LNCaP clone FGC (cell line): ENCODE data around the gene RNF5.
A peak's percentile ranks its signal among the peaks of the same experiment; 100 is the strongest.

Experiments used
- DNase-seq: peaks from one replicate; pipeline ENCODE4 v3.0.0-alpha.2; 2011; ENCODE audit warnings: low read depth
- H3K4me3 ChIP-seq: 2 replicates; pipeline ENCODE4 v1.5.1; 2011; ENCODE audit warnings: mild to moderate bottlenecking, low read depth, low read length, control low read depth
- TF ChIP-seq, protein P1 (sequence below): IDR thresholded peaks from 2 replicates; pipeline ENCODE4 v1.5.1; 2012; ENCODE audit warnings: mild to moderate bottlenecking; ENCODE audit not compliant: control insufficient read depth, insufficient read depth; ENCODE audit errors: extremely low read depth

The RNF5 gene

DNA sequence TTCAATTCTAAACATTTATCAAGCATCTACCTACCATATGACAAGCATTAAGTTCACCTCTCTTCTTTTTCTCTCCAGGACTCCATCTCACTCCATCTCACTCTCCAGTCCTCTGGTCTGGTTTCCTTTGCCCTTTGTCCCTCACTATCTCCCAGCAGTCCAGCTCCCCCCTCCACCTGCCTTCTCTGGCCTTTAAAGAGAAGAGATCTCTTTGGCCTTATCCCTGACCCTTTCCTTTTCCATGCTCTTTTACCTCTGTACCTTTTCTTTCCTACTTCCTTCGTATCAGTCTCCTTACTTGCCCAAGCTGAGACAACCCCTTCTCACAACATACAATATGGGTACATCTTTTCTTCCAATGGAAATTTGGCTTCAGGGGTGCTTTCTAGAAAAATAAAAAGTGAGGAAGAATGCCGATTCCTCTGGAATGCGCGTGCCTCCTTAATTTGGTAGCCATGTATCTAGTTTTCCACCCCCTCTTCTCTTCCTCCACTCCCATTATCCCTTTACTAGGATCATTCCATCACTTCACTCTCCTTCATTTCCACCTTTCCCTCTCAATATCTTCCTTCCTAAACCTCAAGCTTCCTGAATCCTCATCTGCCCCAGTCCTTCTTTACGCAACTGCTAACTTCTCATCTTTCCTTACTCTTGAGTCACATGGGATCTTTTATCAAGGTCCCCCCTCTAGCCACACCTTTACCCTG, 1.6 kb upstream of the RNF5 start:
- no peak for DNase-seq
- peak overlapping the region; percentile 99 for H3K4me3 ChIP-seq
- TF ChIP-seq, protein P1, sequence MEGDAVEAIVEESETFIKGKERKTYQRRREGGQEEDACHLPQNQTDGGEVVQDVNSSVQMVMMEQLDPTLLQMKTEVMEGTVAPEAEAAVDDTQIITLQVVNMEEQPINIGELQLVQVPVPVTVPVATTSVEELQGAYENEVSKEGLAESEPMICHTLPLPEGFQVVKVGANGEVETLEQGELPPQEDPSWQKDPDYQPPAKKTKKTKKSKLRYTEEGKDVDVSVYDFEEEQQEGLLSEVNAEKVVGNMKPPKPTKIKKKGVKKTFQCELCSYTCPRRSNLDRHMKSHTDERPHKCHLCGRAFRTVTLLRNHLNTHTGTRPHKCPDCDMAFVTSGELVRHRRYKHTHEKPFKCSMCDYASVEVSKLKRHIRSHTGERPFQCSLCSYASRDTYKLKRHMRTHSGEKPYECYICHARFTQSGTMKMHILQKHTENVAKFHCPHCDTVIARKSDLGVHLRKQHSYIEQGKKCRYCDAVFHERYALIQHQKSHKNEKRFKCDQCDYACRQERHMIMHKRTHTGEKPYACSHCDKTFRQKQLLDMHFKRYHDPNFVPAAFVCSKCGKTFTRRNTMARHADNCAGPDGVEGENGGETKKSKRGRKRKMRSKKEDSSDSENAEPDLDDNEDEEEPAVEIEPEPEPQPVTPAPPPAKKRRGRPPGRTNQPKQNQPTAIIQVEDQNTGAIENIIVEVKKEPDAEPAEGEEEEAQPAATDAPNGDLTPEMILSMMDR: no peak

DNA sequence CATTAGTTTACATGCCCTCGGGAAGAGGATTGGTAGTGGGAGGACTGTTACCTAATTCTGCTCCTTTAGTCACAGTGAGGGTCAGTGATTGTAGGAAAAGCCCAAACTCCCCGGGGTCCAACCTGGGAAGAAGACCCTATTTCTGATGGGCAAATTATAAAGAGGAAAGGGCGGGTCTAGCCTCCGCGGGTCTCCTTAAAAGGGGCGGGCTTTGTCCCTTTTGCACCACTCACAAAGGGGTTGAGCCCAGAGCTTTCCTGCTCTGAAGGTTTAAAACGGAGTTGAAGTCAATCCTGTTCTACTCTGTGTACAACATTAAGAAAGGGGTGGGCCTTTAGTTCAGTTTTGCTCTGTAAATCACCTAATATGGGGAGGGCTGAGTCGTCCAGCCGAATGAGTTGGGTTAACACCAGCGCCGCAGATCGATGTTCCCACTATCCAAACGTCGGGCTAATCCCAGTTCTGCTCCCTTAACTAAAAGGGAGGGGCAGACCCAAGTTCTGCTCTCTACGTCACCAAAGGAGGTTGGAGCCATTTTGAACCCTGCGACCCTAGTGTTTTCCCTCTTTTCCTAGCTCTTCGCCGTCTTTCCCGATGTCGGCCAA, 920 bp upstream of the RNF5 start:
- TF ChIP-seq, protein P1: no peak
- no peak for DNase-seq
- peak overlapping the region; percentile 99 for H3K4me3 ChIP-seq

DNA sequence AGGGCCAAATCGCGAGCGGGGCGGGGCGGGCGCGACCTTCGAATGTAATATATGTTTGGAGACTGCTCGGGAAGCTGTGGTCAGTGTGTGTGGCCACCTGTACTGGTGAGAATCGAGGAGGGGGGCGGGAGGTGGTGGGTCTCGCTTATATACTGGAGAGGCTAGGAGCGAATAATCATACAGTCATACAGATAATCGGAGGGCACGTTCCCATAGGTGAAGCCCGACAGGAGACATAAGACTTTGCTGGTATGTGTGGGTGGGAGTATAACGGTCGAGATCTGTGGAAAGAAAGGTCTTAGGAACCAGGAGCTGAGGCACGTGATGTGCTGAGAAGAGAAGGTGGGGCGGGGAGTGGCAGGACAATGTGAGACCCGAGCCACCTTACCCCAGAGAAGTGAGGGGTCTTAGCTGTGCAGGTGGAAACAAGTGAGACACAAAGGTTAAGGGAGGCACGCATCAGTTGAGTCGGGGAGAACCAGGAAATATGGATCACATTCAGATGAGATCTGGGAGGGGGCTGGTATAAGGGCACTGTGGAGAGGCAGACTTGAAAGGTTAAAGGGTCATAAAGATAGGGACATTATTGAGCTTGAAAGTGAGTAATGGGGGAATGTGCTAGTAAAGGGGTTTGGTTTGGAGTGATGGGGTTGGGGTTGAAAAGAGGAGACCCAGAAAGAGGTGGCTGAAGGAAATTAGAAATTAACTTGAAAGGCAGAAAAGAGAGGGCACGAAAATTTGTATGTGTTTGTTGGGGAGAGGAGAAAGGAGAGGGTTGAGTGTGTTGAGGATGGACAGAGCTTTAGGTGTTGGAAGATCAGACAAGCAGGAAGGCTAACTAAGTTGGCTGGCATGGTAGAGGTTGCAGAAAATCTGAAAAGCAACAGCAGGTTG, 589 bp downstream of the RNF5 start:
- TF ChIP-seq, protein P1: no peak
- peak overlapping the region; percentile 99 for H3K4me3 ChIP-seq
- DNase-seq: no peak

DNA sequence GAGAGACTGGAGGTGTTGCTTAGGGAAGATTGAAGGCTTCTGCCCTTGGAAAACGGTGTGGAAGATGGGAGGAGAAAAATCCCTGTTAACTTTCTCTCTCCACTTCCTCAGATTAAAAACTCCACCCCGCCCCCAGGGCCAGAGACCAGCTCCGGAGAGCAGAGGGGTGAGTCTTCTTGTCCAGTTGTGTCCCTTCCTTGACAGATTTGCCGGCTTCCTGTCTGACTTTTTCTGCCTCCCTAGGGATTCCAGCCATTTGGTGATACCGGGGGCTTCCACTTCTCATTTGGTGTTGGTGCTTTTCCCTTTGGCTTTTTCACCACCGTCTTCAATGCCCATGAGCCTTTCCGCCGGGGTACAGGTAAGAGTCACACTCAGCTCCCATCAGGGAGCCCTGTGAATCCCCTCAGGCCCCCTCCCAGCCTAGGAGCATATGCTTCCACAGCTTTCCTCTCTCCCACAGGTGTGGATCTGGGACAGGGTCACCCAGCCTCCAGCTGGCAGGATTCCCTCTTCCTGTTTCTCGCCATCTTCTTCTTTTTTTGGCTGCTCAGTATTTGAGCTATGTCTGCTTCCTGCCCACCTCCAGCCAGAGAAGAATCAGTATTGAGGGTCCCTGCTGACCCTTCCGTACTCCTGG, 1.7 kb downstream of the RNF5 start:
- TF ChIP-seq, protein P1: no peak
- DNase-seq: no peak
- H3K4me3 ChIP-seq: no peak overlapping the region

DNA sequence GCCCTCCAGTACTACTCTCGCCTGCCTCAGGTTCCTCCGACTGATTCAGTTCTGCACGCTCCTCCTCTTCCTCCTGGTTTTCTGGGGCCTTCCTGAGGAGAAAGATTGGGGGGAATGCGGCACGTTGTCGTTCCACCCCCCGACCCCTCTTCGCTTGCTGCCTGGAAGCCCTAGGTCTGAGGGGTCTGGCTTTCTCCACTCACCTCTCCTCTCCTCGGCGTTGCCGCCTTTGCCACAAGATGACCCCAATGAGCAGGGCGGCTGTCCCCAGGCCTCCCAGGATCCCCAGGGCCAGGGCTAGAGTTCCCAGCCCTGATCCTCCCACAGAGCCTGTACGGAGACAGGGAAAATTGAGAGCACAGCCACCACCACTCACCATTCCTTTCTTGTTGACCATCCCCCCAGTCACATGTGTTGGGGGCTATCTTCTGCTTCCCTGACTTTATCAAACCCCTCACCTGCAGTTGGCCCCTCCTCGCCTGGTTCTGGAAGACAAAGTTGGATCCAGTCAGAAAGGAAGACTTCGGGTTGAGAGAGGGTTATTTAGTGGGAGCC, 3.0 kb downstream of the RNF5 start:
- no peak for DNase-seq
- no peak overlapping the region for H3K4me3 ChIP-seq
- TF ChIP-seq, protein P1: no peak

DNA sequence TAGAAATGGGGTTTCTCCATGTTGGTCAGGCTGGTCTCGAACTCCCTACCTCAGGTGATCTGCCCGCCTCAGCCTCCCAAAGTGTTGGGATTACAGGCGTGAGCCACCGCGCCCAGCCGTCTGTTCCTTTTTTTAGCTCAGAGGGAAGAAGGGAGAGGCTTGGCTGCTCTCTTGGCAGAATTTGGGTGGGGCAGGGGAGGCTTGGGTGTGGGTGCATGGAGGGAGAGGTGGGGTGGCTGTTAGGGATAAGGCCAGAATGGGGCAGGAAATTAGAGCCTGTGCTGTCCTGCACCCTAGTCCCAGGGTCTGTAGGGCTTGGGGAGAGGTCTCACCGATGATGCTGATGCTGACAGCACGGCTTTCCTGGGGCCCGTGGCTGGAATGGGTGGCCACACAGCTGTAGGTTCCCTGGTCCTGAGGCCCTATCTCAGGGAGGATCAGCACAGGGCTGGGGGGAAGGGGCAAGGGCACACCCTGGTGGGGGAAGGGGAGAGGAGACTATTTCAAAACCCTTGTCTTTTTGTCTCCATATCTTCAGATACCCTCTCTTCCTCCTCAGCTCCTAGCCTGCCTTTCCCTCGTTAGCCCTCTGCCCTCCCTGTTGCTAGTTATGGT, 3.8 kb downstream of the RNF5 start:
- no peak overlapping the region for H3K4me3 ChIP-seq
- TF ChIP-seq, protein P1: no peak
- DNase-seq: no peak
